Activated B cell treated with CpG ODN at 0.5 μM for 24 hours (primary cell): Measurements from ENCODE around the gene MAD1L1. TPM values are rescaled to one million over a fixed set of nuclear protein-coding genes. Genes with fewer than 3 reads are reported as not detected.

Experiments
- ATAC-seq: fragments of 200-7000 bp; cut with Tn5 transposase; one replicate; pipeline ENCODE4 v1.10.0; 2021; ENCODE audit warnings: low read depth, mild to moderate bottlenecking, moderate library complexity
- CTCF ChIA-PET: fragments of 350-600 bp; sonication (Branson Sonifier 250); formaldehyde crosslinking; loops from one replicate; lab custom pipeline; 2021; ENCODE audit warnings: antibody characterized with exemption; lab: Charles Lee
- POLR2A ChIA-PET: fragments of 350-600 bp; sonication (Branson Sonifier 250); formaldehyde crosslinking; loops from one replicate; lab custom pipeline; 2021; ENCODE audit warnings: antibody characterized with exemption; lab: Charles Lee
- DNase-seq: peaks from one replicate; pipeline ENCODE4 v3.0.0; 2022
- H3K27ac Mint-ChIP-seq: one replicate; pipeline ENCODE4 v1.8.0; 2020; ENCODE audit warnings: mixed read lengths
- H3K27me3 Mint-ChIP-seq: one replicate; pipeline ENCODE4 v1.8.0; 2021; ENCODE audit warnings: mixed read lengths
- H3K36me3 Mint-ChIP-seq: one replicate; pipeline ENCODE4 v1.8.0; 2021; ENCODE audit warnings: low read depth, mixed read lengths
- H3K4me1 Mint-ChIP-seq: one replicate; pipeline ENCODE4 v1.8.0; 2021; ENCODE audit warnings: mixed read lengths
- H3K4me3 Mint-ChIP-seq: one replicate; pipeline ENCODE4 v1.8.0; 2020; ENCODE audit warnings: mild to moderate bottlenecking, mixed read lengths
- H3K9me3 Mint-ChIP-seq: one replicate; pipeline ENCODE4 v1.8.0; 2020; ENCODE audit warnings: mixed read lengths
- intact Hi-C: fragments of 100-400 bp; cut with micrococcal nuclease; formaldehyde crosslinking; loops from one replicate; pipeline ENCODE4 v1.15.1; 2024
- total RNA-seq: library from RNA; stranded (reverse); gene quantifications from 2 replicates; pipeline ENCODE4 v1.2.3, GENCODE V29; 2022
- TF ChIP-seq, protein P1 (sequence below): fragments of 200-600 bp; IDR thresholded peaks from one replicate; pipeline ENCODE4 v1.8.0; 2022; ENCODE audit warnings: antibody characterized with exemption, mild to moderate bottlenecking

The MAD1L1 gene
- total RNA-seq, 1 donor from 2014 or later, result 54.6 TPM

DNA sequence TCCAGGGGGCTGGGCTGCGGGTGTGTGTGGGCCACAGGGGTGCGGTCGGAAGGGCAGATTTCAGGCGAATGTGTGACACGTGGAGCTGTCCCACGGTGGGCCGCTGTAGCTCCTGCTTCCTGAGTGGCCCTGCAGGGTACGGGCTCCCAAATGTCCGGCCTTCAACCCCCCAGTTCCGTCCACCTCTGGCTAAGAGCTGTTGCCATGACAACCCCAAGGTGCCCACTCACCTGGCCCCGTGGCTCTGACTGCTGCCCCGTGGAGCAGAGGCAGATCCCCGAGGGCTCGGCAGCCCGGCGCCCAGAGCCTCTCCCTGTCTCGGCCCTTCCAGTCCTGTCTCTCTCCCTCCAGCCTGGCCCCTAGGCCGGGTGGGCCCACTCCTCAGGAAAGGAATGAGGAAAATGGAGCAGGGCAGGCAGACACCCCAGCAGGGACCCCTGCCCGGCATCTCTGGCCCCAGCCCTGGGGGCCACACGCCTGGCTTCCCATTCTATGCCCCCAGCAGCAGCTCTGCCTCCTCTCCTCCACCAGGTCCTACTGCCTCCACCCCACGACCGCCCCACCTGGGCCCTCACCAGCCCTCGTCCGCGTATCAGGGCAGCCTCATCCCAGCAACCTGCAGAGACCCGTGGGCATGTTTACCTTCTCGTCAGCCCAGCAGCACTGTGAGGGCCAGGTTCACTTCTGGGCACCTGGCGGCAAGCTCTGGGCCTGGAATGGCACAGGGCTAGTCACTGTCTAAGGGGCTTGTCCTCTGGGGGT is 347.1 kb downstream of the MAD1L1 start:
- TF ChIP-seq, protein P1, sequence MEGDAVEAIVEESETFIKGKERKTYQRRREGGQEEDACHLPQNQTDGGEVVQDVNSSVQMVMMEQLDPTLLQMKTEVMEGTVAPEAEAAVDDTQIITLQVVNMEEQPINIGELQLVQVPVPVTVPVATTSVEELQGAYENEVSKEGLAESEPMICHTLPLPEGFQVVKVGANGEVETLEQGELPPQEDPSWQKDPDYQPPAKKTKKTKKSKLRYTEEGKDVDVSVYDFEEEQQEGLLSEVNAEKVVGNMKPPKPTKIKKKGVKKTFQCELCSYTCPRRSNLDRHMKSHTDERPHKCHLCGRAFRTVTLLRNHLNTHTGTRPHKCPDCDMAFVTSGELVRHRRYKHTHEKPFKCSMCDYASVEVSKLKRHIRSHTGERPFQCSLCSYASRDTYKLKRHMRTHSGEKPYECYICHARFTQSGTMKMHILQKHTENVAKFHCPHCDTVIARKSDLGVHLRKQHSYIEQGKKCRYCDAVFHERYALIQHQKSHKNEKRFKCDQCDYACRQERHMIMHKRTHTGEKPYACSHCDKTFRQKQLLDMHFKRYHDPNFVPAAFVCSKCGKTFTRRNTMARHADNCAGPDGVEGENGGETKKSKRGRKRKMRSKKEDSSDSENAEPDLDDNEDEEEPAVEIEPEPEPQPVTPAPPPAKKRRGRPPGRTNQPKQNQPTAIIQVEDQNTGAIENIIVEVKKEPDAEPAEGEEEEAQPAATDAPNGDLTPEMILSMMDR, result no peak
- intact Hi-C loops, result no loop called here
- POLR2A ChIA-PET, result interaction anchor here (0.5 kb wide), 1 partner anchor 294 kb away, joined by 3 read pairs; no protein-coding TSS in a partner anchor
- no peak overlapping the region for H3K27ac Mint-ChIP-seq
- peaks cover 49% of the 10 kb centered on the region for H3K36me3 Mint-ChIP-seq
- no peak for DNase-seq
- H3K4me3 Mint-ChIP-seq, result no peak overlapping the region
- ATAC-seq, result no peak
- CTCF ChIA-PET, result no interaction called here
- H3K27me3 Mint-ChIP-seq, result no peaks in the 10 kb centered on the region
- no peaks in the 10 kb centered on the region for H3K4me1 Mint-ChIP-seq
- no peaks in the 10 kb centered on the region for H3K9me3 Mint-ChIP-seq

DNA sequence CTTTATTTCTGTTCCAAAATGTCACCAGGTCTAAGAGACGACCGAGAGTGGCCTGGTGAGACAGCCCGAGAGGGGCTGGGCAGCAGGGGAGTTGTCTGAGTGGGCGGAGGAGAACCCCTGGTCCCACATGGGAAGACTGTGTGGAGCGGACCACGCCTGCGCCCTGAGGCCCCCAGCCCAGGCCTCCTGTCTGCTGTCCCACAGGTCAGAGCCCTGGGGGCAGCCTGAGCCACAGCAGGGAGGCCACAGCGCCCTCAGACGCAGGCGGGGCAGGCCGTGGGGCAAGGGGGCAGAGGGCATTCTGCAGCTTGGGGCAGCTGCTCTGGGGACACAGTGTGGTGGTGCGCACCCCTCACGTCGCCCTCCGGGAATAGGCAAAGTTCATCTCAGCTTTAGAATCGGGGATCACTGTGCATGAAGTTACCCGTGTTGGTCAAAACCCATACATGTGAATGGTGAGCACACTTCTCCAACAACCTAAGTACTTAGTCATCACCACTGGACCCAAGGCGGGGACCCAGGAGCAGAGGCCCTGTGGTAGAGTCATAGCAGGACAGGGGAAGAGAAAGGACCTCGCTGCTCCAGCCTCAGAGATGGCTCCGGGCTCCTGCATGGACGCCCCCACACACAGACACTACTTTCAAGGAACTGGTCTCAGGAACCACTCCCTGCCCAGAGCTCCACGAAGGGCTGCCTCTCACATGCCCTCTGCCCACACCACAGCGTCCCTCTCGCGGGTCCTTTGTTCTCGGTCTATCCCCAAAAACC is 348.0 kb downstream of the MAD1L1 start:
- H3K4me3 Mint-ChIP-seq, result no peak overlapping the region
- H3K9me3 Mint-ChIP-seq, result no peaks in the 10 kb centered on the region
- DNase-seq (no peak), ATAC-seq (no peak)
- intact Hi-C loops, result no loop called here
- no peak overlapping the region for H3K27ac Mint-ChIP-seq
- peaks cover 49% of the 10 kb centered on the region for H3K36me3 Mint-ChIP-seq
- TF ChIP-seq, protein P1, result no peak
- CTCF ChIA-PET, result no interaction called here
- H3K27me3 Mint-ChIP-seq, result no peaks in the 10 kb centered on the region
- no peaks in the 10 kb centered on the region for H3K4me1 Mint-ChIP-seq
- POLR2A ChIA-PET, result no interaction called here

DNA sequence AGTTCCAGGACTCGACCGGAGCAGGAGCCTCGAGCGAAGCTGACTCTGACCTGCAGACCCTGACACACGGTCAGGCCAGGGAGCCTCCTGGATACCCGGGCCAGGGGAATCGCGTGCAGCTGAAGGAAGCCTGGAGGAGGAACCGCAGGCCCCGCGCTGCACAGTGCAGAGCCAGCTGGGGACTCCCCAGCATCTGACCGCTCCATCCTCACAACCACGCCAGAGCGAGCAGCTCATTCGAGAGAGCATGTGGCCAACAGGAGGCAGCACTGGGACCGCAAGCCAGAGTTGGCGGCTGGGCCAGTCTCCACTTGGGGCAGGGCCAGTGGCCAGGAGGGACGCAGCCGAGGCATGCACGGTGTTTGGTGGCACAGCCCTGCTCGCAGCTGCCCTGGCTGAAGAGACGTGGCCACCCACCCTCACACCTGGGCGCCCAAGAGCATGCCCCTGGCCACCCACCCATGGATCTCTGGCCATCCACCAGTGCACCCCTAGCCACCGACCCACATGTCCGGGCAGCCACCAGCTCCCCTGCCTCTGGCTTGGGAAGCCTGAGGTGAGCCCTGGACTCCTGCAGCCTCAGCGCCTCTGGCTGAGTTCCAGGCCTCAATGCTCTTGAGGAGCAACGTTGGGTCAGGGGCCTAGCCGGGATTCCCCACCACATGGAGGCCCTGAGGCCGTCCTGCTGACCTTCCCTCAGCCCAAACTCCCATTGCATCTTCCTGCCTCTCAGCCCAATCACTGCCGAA is 348.7 kb downstream of the MAD1L1 start:
- ChIA-PET CTCF (no interaction called here), POLR2A (no interaction called here)
- no peak overlapping the region for H3K27ac Mint-ChIP-seq
- H3K4me1 Mint-ChIP-seq, result no peaks in the 10 kb centered on the region
- no peaks in the 10 kb centered on the region for H3K27me3 Mint-ChIP-seq
- intact Hi-C loops, result no loop called here
- DNase-seq (no peak), ATAC-seq (no peak)
- H3K9me3 Mint-ChIP-seq, result no peaks in the 10 kb centered on the region
- H3K36me3 Mint-ChIP-seq, result peaks cover 51% of the 10 kb centered on the region
- TF ChIP-seq, protein P1, result no peak
- H3K4me3 Mint-ChIP-seq, result no peak overlapping the region

DNA sequence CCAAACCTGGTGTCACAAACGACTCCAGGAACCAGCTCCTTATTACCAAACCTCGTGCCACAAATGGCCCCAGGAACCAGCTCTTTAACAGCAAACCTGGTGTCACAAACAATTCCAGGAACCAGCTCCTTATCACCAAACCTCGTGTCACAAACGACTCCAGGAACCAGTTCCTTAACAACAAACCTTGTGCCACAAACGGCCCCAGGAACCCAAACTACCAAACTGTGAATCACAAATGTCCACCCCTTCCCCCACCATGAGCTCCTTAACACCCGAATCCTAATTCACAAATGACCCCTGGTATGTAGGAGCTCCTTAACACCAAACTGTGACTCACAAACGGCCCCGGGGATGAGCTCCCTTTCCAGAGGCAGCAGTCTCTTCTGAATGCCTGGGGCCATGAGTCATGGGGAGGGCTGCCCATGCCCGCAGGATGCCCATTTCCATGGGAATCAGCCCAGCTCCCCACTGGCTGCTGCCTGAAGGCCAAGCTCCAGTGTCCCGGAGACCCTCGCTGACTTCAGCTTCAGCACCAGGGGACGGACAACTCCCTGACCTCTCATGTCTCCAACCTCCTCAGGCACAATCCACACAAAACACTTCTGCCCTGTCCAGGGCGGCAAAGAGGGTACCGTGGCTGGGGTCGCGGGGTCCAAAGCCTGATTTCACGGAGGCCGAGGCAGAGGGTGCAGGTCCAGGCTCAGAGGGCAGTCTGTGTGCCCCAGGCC is 349.5 kb downstream of the MAD1L1 start:
- intact Hi-C loops, result no loop called here
- Mint-ChIP-seq H3K4me3 (no peak overlapping the region), H3K36me3 (peaks cover 47% of the 10 kb centered on the region), H3K4me1 (no peaks in the 10 kb centered on the region), H3K9me3 (peaks cover 5% of the 10 kb centered on the region), H3K27ac (no peak overlapping the region), H3K27me3 (no peaks in the 10 kb centered on the region)
- CTCF ChIA-PET, result no interaction called here
- TF ChIP-seq, protein P1, result no peak
- ATAC-seq (no peak), DNase-seq (no peak)
- POLR2A ChIA-PET, result no interaction called here
